CD14-positive monocyte (primary cell): ENCODE results near the gene PTOV1. TPM values are rescaled to one million over a fixed set of nuclear protein-coding genes. Genes with fewer than 3 reads are reported as not detected.

Experiments
- DNase-seq, 3 donors: peaks; one replicate each; pipeline ENCODE4 v3.0.0-alpha.2; 2011 to 2022
- H2AFZ ChIP-seq: 2 replicates; pipeline ENCODE4 v1.6.0; 2012; ENCODE audit warnings: mild to moderate bottlenecking, low read depth, low read length, inconsistent platforms; ENCODE audit not compliant: insufficient read depth, poor library complexity, severe bottlenecking
- H3K27ac ChIP-seq, 2 donors: 1 replicate in 1 of 2; 2 replicates in 1 of 2; pipeline ENCODE4 v1.5.1; 2012 to 2013; ENCODE audit warnings: low read length in 2 of 2, control low read depth in 1 of 2, inconsistent platforms in 1 of 2, low read depth in 1 of 2, mild to moderate bottlenecking in 1 of 2
- H3K27me3 ChIP-seq, 2 donors: one replicate each; pipeline versions ENCODE4 v1.6.0 to v1.6.1; 2011 to 2013; ENCODE audit warnings: low read length in 2 of 2; ENCODE audit not compliant: control insufficient read depth in 2 of 2, insufficient read depth in 2 of 2
- H3K36me3 ChIP-seq, 2 donors: replicated peaks in 1 of 2; 1 replicate in 1 of 2; 2 replicates in 1 of 2; pipeline versions ENCODE4 v1.5.1 to v1.6.1; 2012 to 2013; ENCODE audit warnings: low read length in 2 of 2, control low read depth in 1 of 2, inconsistent platforms in 1 of 2, mild to moderate bottlenecking in 1 of 2; ENCODE audit not compliant: insufficient read depth in 2 of 2, control insufficient read depth in 1 of 2
- H3K4me1 ChIP-seq, 2 donors: 1 replicate in 1 of 2; 2 replicates in 1 of 2; pipeline versions ENCODE4 v1.5.1 to v1.6.1; 2012 to 2013; ENCODE audit warnings: low read length in 2 of 2, control low read depth in 1 of 2, inconsistent platforms in 1 of 2, mild to moderate bottlenecking in 1 of 2, moderate library complexity in 1 of 2; ENCODE audit not compliant: insufficient read depth in 2 of 2, control insufficient read depth in 1 of 2
- H3K4me2 ChIP-seq: replicated peaks from 2 replicates; pipeline ENCODE3; 2012; ENCODE audit warnings: low read length, moderate library complexity, mild to moderate bottlenecking; ENCODE audit not compliant: poor library complexity, severe bottlenecking; ENCODE audit errors: extremely low read depth
- H3K4me3 ChIP-seq, 3 experiments: fragments of 200-600 bp in 1 of 3; sonication (generic) in 1 of 3; replicated peaks in 1 of 3; 1 replicate in 2 of 3; 2 replicates in 1 of 3; pipeline ENCODE4 v1.5.1; 2011 to 2013; ENCODE audit warnings: low read length in 3 of 3, mild to moderate bottlenecking in 3 of 3, control low read depth in 2 of 3, low read depth in 2 of 3, inconsistent platforms in 1 of 3, moderate library complexity in 1 of 3
- H3K79me2 ChIP-seq: 2 replicates; pipeline ENCODE4 v1.6.0; 2012; ENCODE audit warnings: mild to moderate bottlenecking, control low read depth, inconsistent platforms, low read length, moderate library complexity; ENCODE audit not compliant: insufficient read depth
- H3K9ac ChIP-seq: 2 replicates; pipeline ENCODE4 v1.6.0; 2017; ENCODE audit warnings: low read length, mild to moderate bottlenecking; ENCODE audit not compliant: insufficient read depth, poor library complexity, severe bottlenecking
- H3K9me3 ChIP-seq, 2 donors: replicated peaks in 1 of 2; 1 replicate in 1 of 2; 2 replicates in 1 of 2; pipeline versions ENCODE4 v1.5.1 to v1.6.1; 2012 to 2013; ENCODE audit warnings: low read length in 2 of 2, control low read depth in 1 of 2; ENCODE audit not compliant: control insufficient read depth in 1 of 2, insufficient read depth in 1 of 2
- H4K20me1 ChIP-seq: 2 replicates; pipeline ENCODE4 v1.6.0; 2012; ENCODE audit warnings: mild to moderate bottlenecking, low read length, control low read depth, moderate library complexity; ENCODE audit not compliant: insufficient read depth
- H3K27ac Mint-ChIP-seq, 7 donors: one replicate each; pipeline ENCODE4 v1.8.0; 2020; ENCODE audit warnings: mild to moderate bottlenecking in 7 of 7, mixed read lengths in 7 of 7, moderate library complexity in 6 of 7, inconsistent platforms in 2 of 7
- H3K27me3 Mint-ChIP-seq, 3 donors: one replicate each; pipeline ENCODE4 v1.8.0; 2021 to 2022; ENCODE audit warnings: low read depth in 3 of 3, mild to moderate bottlenecking in 3 of 3, mixed read lengths in 3 of 3, moderate library complexity in 3 of 3, inconsistent platforms in 1 of 3
- H3K36me3 Mint-ChIP-seq, 2 donors: one replicate each; pipeline ENCODE4 v1.8.0; 2020; ENCODE audit warnings: mixed read lengths in 2 of 2, inconsistent platforms in 1 of 2, mild to moderate bottlenecking in 1 of 2
- H3K4me1 Mint-ChIP-seq: one replicate; pipeline ENCODE4 v1.8.0; 2020; ENCODE audit warnings: mild to moderate bottlenecking, mixed read lengths
- H3K4me3 Mint-ChIP-seq, 2 donors: one replicate each; pipeline ENCODE4 v1.8.0; 2020; ENCODE audit warnings: mild to moderate bottlenecking in 2 of 2, mixed read lengths in 2 of 2, moderate library complexity in 1 of 2
- H3K9me3 Mint-ChIP-seq, 7 donors: one replicate each; pipeline ENCODE4 v1.8.0; 2020 to 2022; ENCODE audit warnings: mixed read lengths in 7 of 7, mild to moderate bottlenecking in 6 of 7, moderate library complexity in 6 of 7, inconsistent platforms in 2 of 7
- WGBS: methylation state at CpG from one replicate; pipeline ENCODE4 v1.1.5; 2013; ENCODE audit warnings: missing lambda C conversion rate; ENCODE audit not compliant: insufficient coverage; 5-methylcytosine and 5-hydroxymethylcytosine counted together
- intact Hi-C, 2 donors: fragments of 100-400 bp; cut with micrococcal nuclease; formaldehyde crosslinking; loops; one replicate each; pipeline versions ENCODE4 v1.15.0 to v1.15.1; 2023
- polyA plus RNA-seq, 3 donors: library from polyadenylated mRNA; depleted of rRNA in 1 of 3; unstranded in 2 of 3; stranded (reverse) in 1 of 3; fragments of 300-500 nt in 2 of 3; fragments of >200 nt in 1 of 3; fragmentation: Illumina TruSeq in 2 of 3; gene quantifications; 1 replicate in 2 of 3; 2 replicates in 1 of 3; pipeline ENCODE4 v1.2.3, GENCODE V29; 2012 to 2021
- TF ChIP-seq, protein P1 (sequence below): fragments of 200-600 bp; IDR thresholded peaks from one replicate; pipeline ENCODE4 v1.8.0; 2022; ENCODE audit warnings: antibody characterized with exemption, mild to moderate bottlenecking

Gene PTOV1
- polyA plus RNA-seq, 3 donors, result 18.3 to 67.9 (median 31.2) TPM

DNA sequence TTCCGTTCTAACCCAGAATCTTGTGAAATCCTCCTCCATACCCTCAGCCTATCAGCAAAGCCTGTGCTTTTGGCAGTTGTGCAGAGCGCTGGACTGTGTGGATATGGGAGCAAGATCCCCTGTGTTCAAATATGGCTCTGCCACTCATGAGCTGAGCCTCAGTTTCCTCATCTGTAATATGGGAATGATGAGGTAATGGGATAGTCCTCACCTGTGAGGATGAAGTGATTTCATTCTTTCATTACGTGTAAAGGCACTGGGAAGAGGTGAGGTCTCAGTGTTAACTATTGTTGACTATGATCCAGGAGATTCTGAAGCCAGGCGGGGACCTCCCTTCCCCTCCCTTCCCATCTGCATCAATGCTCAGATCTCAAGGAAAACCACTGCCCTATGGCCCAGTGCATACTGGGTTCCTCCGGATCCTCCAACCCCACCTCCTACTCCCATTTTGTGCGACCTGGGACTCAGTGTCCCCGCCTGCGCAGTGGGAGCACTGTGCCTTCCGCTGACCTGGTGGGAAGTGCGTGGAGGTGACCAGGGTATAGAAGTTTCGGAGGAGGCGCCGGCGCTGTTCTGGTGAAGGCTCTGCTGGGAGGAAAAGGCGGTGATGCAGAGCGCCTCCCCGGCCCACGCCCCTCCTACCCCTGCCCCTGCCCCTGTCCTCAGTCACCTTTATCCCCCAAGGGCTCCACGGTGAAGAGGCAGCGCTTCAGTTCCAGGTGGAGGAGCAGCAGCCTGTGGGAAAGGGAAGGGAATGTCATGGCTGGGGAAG lies 42.9 kb upstream of the PTOV1 start:
- TF ChIP-seq, protein P1, sequence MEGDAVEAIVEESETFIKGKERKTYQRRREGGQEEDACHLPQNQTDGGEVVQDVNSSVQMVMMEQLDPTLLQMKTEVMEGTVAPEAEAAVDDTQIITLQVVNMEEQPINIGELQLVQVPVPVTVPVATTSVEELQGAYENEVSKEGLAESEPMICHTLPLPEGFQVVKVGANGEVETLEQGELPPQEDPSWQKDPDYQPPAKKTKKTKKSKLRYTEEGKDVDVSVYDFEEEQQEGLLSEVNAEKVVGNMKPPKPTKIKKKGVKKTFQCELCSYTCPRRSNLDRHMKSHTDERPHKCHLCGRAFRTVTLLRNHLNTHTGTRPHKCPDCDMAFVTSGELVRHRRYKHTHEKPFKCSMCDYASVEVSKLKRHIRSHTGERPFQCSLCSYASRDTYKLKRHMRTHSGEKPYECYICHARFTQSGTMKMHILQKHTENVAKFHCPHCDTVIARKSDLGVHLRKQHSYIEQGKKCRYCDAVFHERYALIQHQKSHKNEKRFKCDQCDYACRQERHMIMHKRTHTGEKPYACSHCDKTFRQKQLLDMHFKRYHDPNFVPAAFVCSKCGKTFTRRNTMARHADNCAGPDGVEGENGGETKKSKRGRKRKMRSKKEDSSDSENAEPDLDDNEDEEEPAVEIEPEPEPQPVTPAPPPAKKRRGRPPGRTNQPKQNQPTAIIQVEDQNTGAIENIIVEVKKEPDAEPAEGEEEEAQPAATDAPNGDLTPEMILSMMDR, result no peak
- H3K27ac ChIP-seq, result peak overlapping the region in 1 of 2 donors; percentile 36

DNA sequence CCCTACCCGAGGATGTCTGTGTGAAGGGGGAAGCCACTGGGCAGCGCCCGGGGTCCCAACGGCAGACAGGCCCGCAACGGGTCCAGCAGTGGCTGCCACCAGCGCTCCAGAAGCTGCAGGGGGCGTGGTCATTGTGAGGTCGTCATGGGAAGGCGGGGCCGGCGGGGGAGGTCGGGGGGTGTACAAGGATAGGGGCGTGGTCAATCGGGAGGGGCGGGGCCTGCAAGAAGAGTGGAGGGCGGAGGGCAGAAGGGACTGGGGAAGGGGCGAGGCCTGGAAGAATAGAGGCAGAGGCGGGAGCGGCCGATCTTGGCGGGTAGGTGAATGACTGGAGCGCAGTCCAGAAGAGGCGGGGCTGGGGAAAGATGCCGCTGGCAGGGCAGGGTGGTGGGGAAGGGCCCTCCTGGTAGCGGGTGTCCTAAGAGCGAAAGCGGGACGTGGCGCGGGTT lies 42.2 kb upstream of the PTOV1 start:
- H3K4me3 Mint-ChIP-seq, result peak overlapping the region; percentile 89 to 94
- 2% methylated on average over 28 of the region's 31 CpGs for WGBS
- H3K4me1 Mint-ChIP-seq, result peaks cover 41% of the 10 kb centered on the region
- peaks cover 27% of the 10 kb centered on the region for H4K20me1 ChIP-seq
- peak overlapping the region; percentile 46 to 93 (median 89) for H3K27ac Mint-ChIP-seq
- peaks cover 32 to 47% of the 10 kb centered on the region in 2 donors for H3K4me1 ChIP-seq
- peaks cover 22 to 33% of the 10 kb centered on the region in 2 donors for H3K36me3 ChIP-seq
- H3K36me3 Mint-ChIP-seq, result peaks cover 22 to 29% of the 10 kb centered on the region in 2 donors
- DNase-seq, result peak; percentile 69 to 86 (median 85)
- peak overlapping the region; percentile 96 for H3K4me2 ChIP-seq
- H3K4me3 ChIP-seq, result peak overlapping the region; percentile 66 to 93 (median 83)
- no peaks in the 10 kb centered on the region for H3K9me3 ChIP-seq
- H3K27me3 ChIP-seq, result no peaks in the 10 kb centered on the region
- H3K9ac ChIP-seq, result peak overlapping the region; percentile 75
- H3K79me2 ChIP-seq, result no peaks in the 10 kb centered on the region
- peak overlapping the region; percentile 95 for H2AFZ ChIP-seq
- intact Hi-C loops, result loop anchor here (2.0 to 5.0 kb wide), 2 partner anchors 41 to 42 kb away; partner anchors contain the start of gene AP2A1 (in 2 of the 2)
- H3K9me3 Mint-ChIP-seq, result no peaks in the 10 kb centered on the region
- TF ChIP-seq, protein P1, result no peak
- H3K27me3 Mint-ChIP-seq, result peaks cover 0 to 4% (median 0%) of the 10 kb centered on the region in 3 donors
- peak overlapping the region; percentile 11 to 60 for H3K27ac ChIP-seq

More for the DNA sequence above, 42.9 kb upstream of the PTOV1 start:
- H3K27ac Mint-ChIP-seq, result peak overlapping the region; percentile 32 to 93 (median 78)
- peak overlapping the region in 1 of 3 experiments; percentile 93 for H3K4me3 ChIP-seq
- H3K4me3 Mint-ChIP-seq, result no peak overlapping the region
- H3K4me2 ChIP-seq, result peak overlapping the region; percentile 96
- intact Hi-C loops, result loop anchor here (2.0 to 5.0 kb wide), 2 partner anchors 41 kb away; partner anchors contain the start of gene AP2A1 (in 2 of the 2)
- peaks cover 40% of the 10 kb centered on the region for H3K4me1 Mint-ChIP-seq
- H3K9me3 Mint-ChIP-seq, result no peaks in the 10 kb centered on the region
- H3K79me2 ChIP-seq, result no peaks in the 10 kb centered on the region
- peaks cover 30% of the 10 kb centered on the region for H4K20me1 ChIP-seq
- H3K9ac ChIP-seq, result no peak overlapping the region
- H3K27me3 Mint-ChIP-seq, result peaks cover 0 to 4% (median 0%) of the 10 kb centered on the region in 3 donors
- DNase-seq, result no peak
- 100% methylated on average over 3 of the region's 20 CpGs for WGBS
- H3K36me3 Mint-ChIP-seq, result peaks cover 29 to 36% of the 10 kb centered on the region in 2 donors
- H2AFZ ChIP-seq, result peak overlapping the region; percentile 95
- H3K36me3 ChIP-seq, result peaks cover 29 to 39% of the 10 kb centered on the region in 2 donors
- H3K9me3 ChIP-seq, result no peaks in the 10 kb centered on the region
- no peaks in the 10 kb centered on the region for H3K27me3 ChIP-seq
- peaks cover 32 to 47% of the 10 kb centered on the region in 2 donors for H3K4me1 ChIP-seq
